Measurements from ENCODE around the gene PLP2.

PLP2 gene

DNA sequence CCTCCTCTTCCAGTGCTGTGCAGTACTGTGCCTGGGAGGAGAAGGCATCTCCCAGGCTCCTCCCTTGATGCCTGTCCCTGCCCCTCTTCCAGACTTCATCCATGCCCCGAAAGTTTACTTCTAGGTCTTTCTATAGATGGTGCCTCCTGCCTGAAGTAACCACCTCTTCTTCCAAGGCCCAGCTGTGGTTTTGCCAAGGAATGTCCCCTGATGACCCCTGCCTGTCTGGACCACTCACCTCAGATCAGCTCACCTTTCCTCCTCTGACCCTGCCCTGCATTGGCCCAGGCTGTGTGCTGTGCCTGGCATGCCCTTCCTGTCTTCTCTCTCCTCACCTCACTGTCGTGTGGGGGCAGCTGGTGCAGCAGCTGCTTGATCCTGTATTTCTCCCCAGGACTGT is 7.7 kb downstream of the PLP2 start:
- TF ChIP-seq, protein P1, sequence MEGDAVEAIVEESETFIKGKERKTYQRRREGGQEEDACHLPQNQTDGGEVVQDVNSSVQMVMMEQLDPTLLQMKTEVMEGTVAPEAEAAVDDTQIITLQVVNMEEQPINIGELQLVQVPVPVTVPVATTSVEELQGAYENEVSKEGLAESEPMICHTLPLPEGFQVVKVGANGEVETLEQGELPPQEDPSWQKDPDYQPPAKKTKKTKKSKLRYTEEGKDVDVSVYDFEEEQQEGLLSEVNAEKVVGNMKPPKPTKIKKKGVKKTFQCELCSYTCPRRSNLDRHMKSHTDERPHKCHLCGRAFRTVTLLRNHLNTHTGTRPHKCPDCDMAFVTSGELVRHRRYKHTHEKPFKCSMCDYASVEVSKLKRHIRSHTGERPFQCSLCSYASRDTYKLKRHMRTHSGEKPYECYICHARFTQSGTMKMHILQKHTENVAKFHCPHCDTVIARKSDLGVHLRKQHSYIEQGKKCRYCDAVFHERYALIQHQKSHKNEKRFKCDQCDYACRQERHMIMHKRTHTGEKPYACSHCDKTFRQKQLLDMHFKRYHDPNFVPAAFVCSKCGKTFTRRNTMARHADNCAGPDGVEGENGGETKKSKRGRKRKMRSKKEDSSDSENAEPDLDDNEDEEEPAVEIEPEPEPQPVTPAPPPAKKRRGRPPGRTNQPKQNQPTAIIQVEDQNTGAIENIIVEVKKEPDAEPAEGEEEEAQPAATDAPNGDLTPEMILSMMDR (IDR thresholded peaks at IDR 0.05; ENCODE audit: low read length, missing control alignments), result no peak
- DNase-seq (ENCODE audit: low read depth), result no peak

GRCh38 chrX:49183701-49184281 is 12.1 kb downstream of the PLP2 start:
- peak overlapping the region; percentile 27 for H3K4me3 ChIP-seq (replicated peaks; ENCODE audit: low read depth, low read length)
- TF ChIP-seq, protein P1 (IDR thresholded peaks at IDR 0.05; ENCODE audit: low read length, missing control alignments), result no peak

More for the DNA sequence above, 7.7 kb downstream of the PLP2 start:
- no peak overlapping the region for H3K4me3 ChIP-seq (replicated peaks; ENCODE audit: low read depth, low read length)

DNA sequence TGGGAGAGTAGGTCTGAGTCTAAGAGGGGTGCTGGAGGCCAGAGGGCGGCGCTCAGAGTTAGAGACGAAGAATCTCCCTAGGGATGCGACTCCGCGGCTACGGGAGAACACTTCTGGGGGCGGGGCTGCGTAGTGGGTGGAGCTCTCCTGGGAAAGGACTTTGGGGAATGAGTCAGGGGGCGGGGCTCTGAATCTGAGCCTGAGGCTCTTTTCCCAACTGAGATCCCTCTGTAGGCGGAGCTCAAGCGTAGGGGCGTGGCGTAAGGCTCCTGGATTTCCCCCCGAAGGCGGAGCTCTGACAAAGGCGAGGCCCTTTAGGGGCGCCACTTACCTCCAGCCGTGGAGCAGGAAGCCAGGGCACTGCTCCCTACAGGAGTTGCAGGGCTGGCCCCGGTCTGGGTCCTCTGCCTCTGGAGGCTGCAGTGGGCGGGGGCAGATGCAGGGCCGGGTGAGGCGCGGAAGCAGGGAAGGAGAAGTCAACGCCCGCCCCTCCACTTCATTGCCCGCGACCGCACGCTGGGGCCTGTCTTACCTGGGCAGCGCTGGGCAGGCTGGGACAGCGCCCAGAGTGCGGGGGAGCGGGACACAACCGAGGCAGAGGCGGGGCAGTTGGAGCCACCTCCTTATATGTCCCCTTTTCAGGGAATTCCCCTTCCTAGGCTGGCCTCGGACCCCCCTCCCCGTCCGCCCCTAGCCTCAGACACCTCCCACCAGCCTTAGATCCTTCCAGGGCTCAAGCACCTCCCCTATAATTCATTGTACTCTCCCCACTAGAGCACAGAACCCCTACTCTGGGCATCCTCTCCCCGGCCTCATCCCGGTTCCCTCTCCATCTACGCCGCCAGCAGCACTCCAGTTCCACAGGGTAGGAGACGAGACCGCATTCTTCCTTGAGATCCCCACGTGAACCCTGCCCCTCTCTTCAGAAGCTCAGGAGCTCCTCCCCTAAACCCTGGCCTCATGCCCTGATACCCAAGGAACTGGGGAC is 12.9 kb downstream of the PLP2 start:
- H3K4me3 ChIP-seq (replicated peaks; ENCODE audit: low read depth, low read length), result peak overlapping the region; percentile 69
- TF ChIP-seq, protein P1 (IDR thresholded peaks at IDR 0.05; ENCODE audit: low read length, missing control alignments), result no peak
- DNase-seq (ENCODE audit: low read depth), result peak; percentile 91

More at GRCh38 chrX:49183701-49184281, 12.1 kb downstream of the PLP2 start:
- no peak for DNase-seq (ENCODE audit: low read depth)

DNA sequence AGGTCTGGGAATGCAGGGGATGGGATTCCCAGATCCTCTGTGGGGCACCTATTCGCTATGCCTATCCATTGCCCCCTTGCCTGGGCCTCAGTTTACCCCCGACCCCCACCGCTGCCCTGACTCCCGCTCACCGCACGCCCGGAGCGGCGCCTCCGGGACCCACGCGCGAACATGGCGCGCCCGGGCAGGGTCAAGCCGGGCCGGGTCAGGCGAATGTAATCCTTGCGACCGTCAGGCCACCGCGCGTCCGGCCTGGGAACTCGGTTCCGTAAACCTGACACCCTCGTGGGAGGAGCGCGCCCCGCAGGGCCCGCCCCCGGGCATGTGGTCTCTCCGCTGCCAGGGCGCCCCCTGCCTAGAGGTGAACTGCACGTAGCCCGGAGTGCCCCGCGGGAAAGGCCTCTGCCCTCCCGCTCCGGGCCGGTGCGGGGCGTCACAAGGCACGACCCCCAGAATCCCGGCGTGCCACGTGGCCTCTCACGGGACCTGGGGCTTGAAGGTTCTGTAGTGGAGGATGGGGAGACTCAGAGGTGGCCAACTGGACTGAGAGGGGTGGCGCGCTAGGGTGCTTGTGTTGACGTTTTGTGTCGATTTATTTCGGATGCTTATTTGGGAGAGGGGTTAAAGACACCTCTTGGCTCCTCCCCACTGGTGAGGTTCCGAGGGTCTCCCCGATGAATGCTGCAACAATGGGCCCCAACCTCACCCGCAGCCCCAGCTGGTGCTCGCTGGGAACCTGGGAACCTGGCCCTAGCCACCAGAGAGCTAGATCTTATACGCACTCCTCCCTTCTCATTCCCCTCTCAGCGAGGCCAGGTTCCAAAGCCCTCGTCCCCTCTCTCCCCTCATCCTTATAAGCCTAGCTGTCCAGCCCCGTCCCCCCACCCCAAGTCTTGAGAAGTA is 14.7 kb downstream of the PLP2 start, which contains the start of gene PRICKLE3:
PRICKLE3 (minus strand) TSS at position 249 of the 903 bp plus-strand sequence; CDS start at position 173, 76 bp downstream.
- TF ChIP-seq, protein P1 (IDR thresholded peaks at IDR 0.05; ENCODE audit: low read length, missing control alignments), result no peak
- peak within 1 kb of the TSS; percentile 69 for H3K4me3 ChIP-seq (replicated peaks; ENCODE audit: low read depth, low read length)
- peak; percentile 46 for DNase-seq (ENCODE audit: low read depth)

- TF ChIP-seq, protein P1 (IDR thresholded peaks at IDR 0.05; ENCODE audit: low read length, missing control alignments), result no peak
- no peak overlapping the region for H3K4me3 ChIP-seq (replicated peaks; ENCODE audit: low read depth, low read length)
- no peak for DNase-seq (ENCODE audit: low read depth)
Observed at GRCh38 chrX:49187028-49187394, 15.3 kb downstream of the PLP2 start.

DNA sequence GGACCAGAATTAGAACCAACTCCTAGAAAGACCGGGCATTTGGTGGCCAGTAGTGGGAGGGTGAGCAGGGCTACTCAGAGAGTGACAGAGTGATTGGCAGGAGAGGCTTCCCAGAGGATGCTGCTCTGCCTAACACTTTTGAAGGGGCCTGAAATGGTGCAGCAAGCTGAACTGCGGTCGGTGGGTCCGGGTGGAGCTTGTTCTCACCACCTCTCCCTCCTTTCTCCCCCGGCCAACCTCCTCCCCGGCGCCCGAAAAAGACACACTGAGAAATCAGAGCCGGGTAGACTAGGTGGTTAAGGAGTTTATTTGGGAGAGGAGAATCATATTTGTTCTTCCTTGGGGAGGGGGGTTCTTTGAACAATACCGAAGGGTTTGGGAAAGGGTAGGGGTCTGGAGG is 15.8 kb downstream of the PLP2 start:
- no peak overlapping the region for H3K4me3 ChIP-seq (replicated peaks; ENCODE audit: low read depth, low read length)
- TF ChIP-seq, protein P1 (IDR thresholded peaks at IDR 0.05; ENCODE audit: low read length, missing control alignments), result no peak
- DNase-seq (ENCODE audit: low read depth), result no peak

Measured in fibroblast of pulmonary artery (primary cell).